ENCODE measurements around the gene POMT1.
"Not testable (repeated sequence)": the region's sequence is repeated elsewhere in the genome, so short reads cannot be mapped to it uniquely, and the experiment has no call there.

POMT1 gene, protein sequence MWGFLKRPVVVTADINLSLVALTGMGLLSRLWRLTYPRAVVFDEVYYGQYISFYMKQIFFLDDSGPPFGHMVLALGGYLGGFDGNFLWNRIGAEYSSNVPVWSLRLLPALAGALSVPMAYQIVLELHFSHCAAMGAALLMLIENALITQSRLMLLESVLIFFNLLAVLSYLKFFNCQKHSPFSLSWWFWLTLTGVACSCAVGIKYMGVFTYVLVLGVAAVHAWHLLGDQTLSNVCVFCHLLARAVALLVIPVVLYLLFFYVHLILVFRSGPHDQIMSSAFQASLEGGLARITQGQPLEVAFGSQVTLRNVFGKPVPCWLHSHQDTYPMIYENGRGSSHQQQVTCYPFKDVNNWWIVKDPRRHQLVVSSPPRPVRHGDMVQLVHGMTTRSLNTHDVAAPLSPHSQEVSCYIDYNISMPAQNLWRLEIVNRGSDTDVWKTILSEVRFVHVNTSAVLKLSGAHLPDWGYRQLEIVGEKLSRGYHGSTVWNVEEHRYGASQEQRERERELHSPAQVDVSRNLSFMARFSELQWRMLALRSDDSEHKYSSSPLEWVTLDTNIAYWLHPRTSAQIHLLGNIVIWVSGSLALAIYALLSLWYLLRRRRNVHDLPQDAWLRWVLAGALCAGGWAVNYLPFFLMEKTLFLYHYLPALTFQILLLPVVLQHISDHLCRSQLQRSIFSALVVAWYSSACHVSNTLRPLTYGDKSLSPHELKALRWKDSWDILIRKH

GRCh38 chr9:131502781-131503625 lies at the start of gene POMT1:
Gene POMT1 (plus strand): TSS chr9:131502918. CDS start chr9:131504219, 1,301 bp downstream.
- no peaks in the 10 kb centered on the region for H3K27me3 ChIP-seq (replicated peaks; ENCODE audit: control insufficient read depth, insufficient read depth, low read length)
- DNase-seq (ENCODE audit: extremely low read depth, insufficient read length): peak; percentile 91
- peak within 1 kb of the TSS; percentile 90 for H3K4me3 ChIP-seq (replicated peaks; ENCODE audit: low read depth, low read length)
- TF ChIP-seq, protein P1, sequence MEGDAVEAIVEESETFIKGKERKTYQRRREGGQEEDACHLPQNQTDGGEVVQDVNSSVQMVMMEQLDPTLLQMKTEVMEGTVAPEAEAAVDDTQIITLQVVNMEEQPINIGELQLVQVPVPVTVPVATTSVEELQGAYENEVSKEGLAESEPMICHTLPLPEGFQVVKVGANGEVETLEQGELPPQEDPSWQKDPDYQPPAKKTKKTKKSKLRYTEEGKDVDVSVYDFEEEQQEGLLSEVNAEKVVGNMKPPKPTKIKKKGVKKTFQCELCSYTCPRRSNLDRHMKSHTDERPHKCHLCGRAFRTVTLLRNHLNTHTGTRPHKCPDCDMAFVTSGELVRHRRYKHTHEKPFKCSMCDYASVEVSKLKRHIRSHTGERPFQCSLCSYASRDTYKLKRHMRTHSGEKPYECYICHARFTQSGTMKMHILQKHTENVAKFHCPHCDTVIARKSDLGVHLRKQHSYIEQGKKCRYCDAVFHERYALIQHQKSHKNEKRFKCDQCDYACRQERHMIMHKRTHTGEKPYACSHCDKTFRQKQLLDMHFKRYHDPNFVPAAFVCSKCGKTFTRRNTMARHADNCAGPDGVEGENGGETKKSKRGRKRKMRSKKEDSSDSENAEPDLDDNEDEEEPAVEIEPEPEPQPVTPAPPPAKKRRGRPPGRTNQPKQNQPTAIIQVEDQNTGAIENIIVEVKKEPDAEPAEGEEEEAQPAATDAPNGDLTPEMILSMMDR (IDR thresholded peaks at IDR 0.05; ENCODE audit: insufficient read depth, low read length, poor library complexity, severe bottlenecking): no peak
- H3K36me3 ChIP-seq (ENCODE audit: control insufficient read depth, insufficient read depth, low read length): peaks cover 11% of the 10 kb centered on the region

GRCh38 chr9:131454028-131454427 lies 48.7 kb upstream of the POMT1 start:
- TF ChIP-seq, protein P1 (IDR thresholded peaks at IDR 0.05; ENCODE audit: insufficient read depth, low read length, poor library complexity, severe bottlenecking): no peak
- no peak for DNase-seq (ENCODE audit: extremely low read depth, insufficient read length)
- no peak overlapping the region for H3K4me3 ChIP-seq (replicated peaks; ENCODE audit: low read depth, low read length)
- no peaks in the 10 kb centered on the region for H3K27me3 ChIP-seq (replicated peaks; ENCODE audit: control insufficient read depth, insufficient read depth, low read length)
- peaks cover 20% of the 10 kb centered on the region for H3K36me3 ChIP-seq (ENCODE audit: control insufficient read depth, insufficient read depth, low read length)

DNA sequence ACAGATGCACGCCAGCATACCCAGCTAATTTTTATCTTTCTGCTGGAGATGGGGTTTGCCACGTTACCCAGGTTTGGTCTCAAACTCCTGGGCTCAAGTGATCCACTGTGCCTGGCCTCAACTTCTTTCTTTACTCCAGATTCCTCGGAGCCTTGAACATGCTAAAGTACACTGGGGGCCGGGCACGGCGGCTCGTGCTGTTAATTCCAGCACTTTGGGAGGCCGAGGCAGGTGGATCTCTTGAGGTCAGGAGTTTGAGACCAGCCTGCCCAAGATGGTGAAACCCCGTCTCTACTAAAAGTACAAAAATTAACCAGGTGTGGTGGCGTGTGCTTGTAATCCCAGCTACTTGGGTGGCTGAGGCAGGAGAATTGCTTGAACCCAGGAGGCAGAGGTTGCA lies 47.1 kb upstream of the POMT1 start:
- H3K4me3 ChIP-seq (replicated peaks; ENCODE audit: low read depth, low read length); DNase-seq (ENCODE audit: extremely low read depth, insufficient read length); H3K27me3 ChIP-seq (replicated peaks; ENCODE audit: control insufficient read depth, insufficient read depth, low read length): not testable (repeated sequence)
- H3K36me3 ChIP-seq (ENCODE audit: control insufficient read depth, insufficient read depth, low read length): peaks cover 24% of the 10 kb centered on the region

- H3K27me3 ChIP-seq (replicated peaks; ENCODE audit: control insufficient read depth, insufficient read depth, low read length): no peaks in the 10 kb centered on the region
- peaks cover 32% of the 10 kb centered on the region for H3K36me3 ChIP-seq (ENCODE audit: control insufficient read depth, insufficient read depth, low read length)
- no peak overlapping the region for H3K4me3 ChIP-seq (replicated peaks; ENCODE audit: low read depth, low read length)
- no peak for DNase-seq (ENCODE audit: extremely low read depth, insufficient read length)
- TF ChIP-seq, protein P1 (IDR thresholded peaks at IDR 0.05; ENCODE audit: insufficient read depth, low read length, poor library complexity, severe bottlenecking): no peak
Observed at GRCh38 chr9:131457746-131458145, 45.0 kb upstream of the POMT1 start.

- Histone ChIP-seq H3K27me3 (replicated peaks; ENCODE audit: control insufficient read depth, insufficient read depth, low read length) (no peaks in the 10 kb centered on the region), H3K36me3 (ENCODE audit: control insufficient read depth, insufficient read depth, low read length) (peaks cover 32% of the 10 kb centered on the region), H3K4me3 (replicated peaks; ENCODE audit: low read depth, low read length) (no peak overlapping the region)
- TF ChIP-seq, protein P1 (IDR thresholded peaks at IDR 0.05; ENCODE audit: insufficient read depth, low read length, poor library complexity, severe bottlenecking): no peak
- no peak for DNase-seq (ENCODE audit: extremely low read depth, insufficient read length)
Observed at GRCh38 chr9:131459056-131459455, 43.7 kb upstream of the POMT1 start.

Measured in GM06990 (cell line).